BLaER1 treated with 17β-estradiol and CSF1 and Interleukin-3, amounts not matched to agents 10 nM and 100 nM (cell line): Measurements from ENCODE around the gene AATK.

Experiments used
- H3K27ac ChIP-seq, 11 experiments: shearing (Covaris generic); formaldehyde crosslinking; 2 replicates each; pipeline ENCODE4 v1.8.1; 2022
- H3K27me3 ChIP-seq, 11 experiments: shearing (Covaris generic); formaldehyde crosslinking; 2 replicates each; pipeline ENCODE4 v1.8.1; 2022
- H3K36me3 ChIP-seq, 11 experiments: shearing (Covaris generic); formaldehyde crosslinking; 2 replicates each; pipeline ENCODE4 v1.8.1; 2022
- H3K4me1 ChIP-seq, 10 experiments: shearing (Covaris generic); formaldehyde crosslinking; 2 replicates each; pipeline ENCODE4 v1.8.1; 2022
- H3K4me2 ChIP-seq, 11 experiments: shearing (Covaris generic); formaldehyde crosslinking; 2 replicates each; pipeline ENCODE4 v1.8.1; 2022
- H3K4me3 ChIP-seq, 10 experiments: shearing (Covaris generic); formaldehyde crosslinking; 2 replicates each; pipeline ENCODE4 v1.8.1; 2022
- H3K9ac ChIP-seq, 11 experiments: shearing (Covaris generic); formaldehyde crosslinking; 2 replicates each; pipeline ENCODE4 v1.8.1; 2022
- H3K9me3 ChIP-seq, 11 experiments: shearing (Covaris generic); formaldehyde crosslinking; replicated peaks in 1 of 11; 2 replicates each; pipeline ENCODE4 v1.8.1; 2022
- H4K20me1 ChIP-seq, 11 experiments: shearing (Covaris generic); formaldehyde crosslinking; 2 replicates each; pipeline ENCODE4 v1.8.1; 2022
- Cebpa-rat ChIP-seq, 11 experiments: shearing (Covaris generic); IDR thresholded peaks; 2 replicates each; pipeline ENCODE4 v1.8.1; 2022

AATK gene

GRCh38 chr17:81116704-81117103 lies 49.3 kb downstream of the AATK start:
- H3K27ac ChIP-seq = no peak overlapping the region
- no peaks in the 10 kb centered on the region for H3K9me3 ChIP-seq
- H4K20me1 ChIP-seq = peaks cover 0 to 92% (median 16%) of the 10 kb centered on the region in 11 experiments; a peak in 14 of 22 replicates
- H3K4me3 ChIP-seq = no peak overlapping the region
- peak overlapping the region in 2 of 11 experiments; percentile 30 to 38; a peak in 1 of 22 replicates for H3K9ac ChIP-seq
- H3K27me3 ChIP-seq = peaks cover 46 to 73% (median 66%) of the 10 kb centered on the region in 11 experiments
- peak overlapping the region in 9 of 11 experiments; percentile 13 to 89 (median 82); a peak in 18 of 22 replicates for H3K4me2 ChIP-seq
- H3K36me3 ChIP-seq = no peaks in the 10 kb centered on the region; a peak in 2 of 22 replicates
- no peak for TF ChIP-seq Cebpa-rat (IDR thresholded peaks at IDR 0.05)
- peaks cover 0 to 55% (median 41%) of the 10 kb centered on the region in 10 experiments; a peak in 15 of 20 replicates for H3K4me1 ChIP-seq

GRCh38 chr17:81115749-81116464 lies 50.1 kb downstream of the AATK start:
- H3K9ac ChIP-seq = peak overlapping the region in 3 of 11 experiments; percentile 38 to 50 (median 43); a peak in 4 of 22 replicates

GRCh38 chr17:81115219-81115618 lies 50.8 kb downstream of the AATK start:
- peaks cover 0 to 70% (median 50%) of the 10 kb centered on the region in 10 experiments; a peak in 16 of 20 replicates for H3K4me1 ChIP-seq
- H3K4me3 ChIP-seq = no peak overlapping the region
- H3K4me2 ChIP-seq = peak overlapping the region in 8 of 11 experiments; percentile 61 to 89 (median 82); a peak in 16 of 22 replicates
- H3K36me3 ChIP-seq = no peaks in the 10 kb centered on the region; a peak in 1 of 22 replicates
- peaks cover 61 to 88% (median 81%) of the 10 kb centered on the region in 11 experiments for H3K27me3 ChIP-seq
- peaks cover 0 to 92% (median 21%) of the 10 kb centered on the region in 11 experiments; a peak in 15 of 22 replicates for H4K20me1 ChIP-seq
- peak overlapping the region in 3 of 11 experiments; percentile 27 to 50 (median 43); a peak in 2 of 22 replicates for H3K9ac ChIP-seq
- no peak overlapping the region for H3K27ac ChIP-seq
- no peaks in the 10 kb centered on the region for H3K9me3 ChIP-seq
- TF ChIP-seq Cebpa-rat (IDR thresholded peaks at IDR 0.05) = no peak

More at GRCh38 chr17:81115749-81116464, 50.1 kb downstream of the AATK start:
- H3K27me3 ChIP-seq = peaks cover 54 to 81% (median 74%) of the 10 kb centered on the region in 11 experiments
- no peak overlapping the region for H3K4me3 ChIP-seq
- no peaks in the 10 kb centered on the region; a peak in 1 of 22 replicates for H3K36me3 ChIP-seq
- H3K4me1 ChIP-seq = peaks cover 0 to 63% (median 44%) of the 10 kb centered on the region in 10 experiments; a peak in 15 of 20 replicates
- no peak overlapping the region for H3K27ac ChIP-seq
- TF ChIP-seq Cebpa-rat (IDR thresholded peaks at IDR 0.05) = no peak
- peak overlapping the region in 9 of 11 experiments; percentile 13 to 89 (median 82); a peak in 18 of 22 replicates for H3K4me2 ChIP-seq
- no peaks in the 10 kb centered on the region for H3K9me3 ChIP-seq
- H4K20me1 ChIP-seq = peaks cover 0 to 92% (median 21%) of the 10 kb centered on the region in 11 experiments; a peak in 15 of 22 replicates

- peaks cover 4 to 77% (median 56%) of the 10 kb centered on the region in 10 experiments; a peak in 18 of 20 replicates for H3K4me1 ChIP-seq
- peak overlapping the region in 1 of 11 experiments; percentile 24; a peak in 1 of 22 replicates for H3K9ac ChIP-seq
Observed at GRCh38 chr17:81114351-81115093, 51.5 kb downstream of the AATK start.

GRCh38 chr17:81113158-81113724 lies 52.8 kb downstream of the AATK start:
- Histone ChIP-seq H3K4me1 (peaks cover 6 to 77% (median 62%) of the 10 kb centered on the region in 10 experiments; a peak in 18 of 20 replicates), H4K20me1 (peaks cover 0 to 94% (median 38%) of the 10 kb centered on the region in 11 experiments; a peak in 17 of 22 replicates), H3K4me3 (no peak overlapping the region), H3K27ac (no peak overlapping the region), H3K9ac (no peak overlapping the region), H3K27me3 (peaks cover 74 to 94% (median 91%) of the 10 kb centered on the region in 11 experiments), H3K4me2 (no peak overlapping the region), H3K9me3 (no peaks in the 10 kb centered on the region), H3K36me3 (no peaks in the 10 kb centered on the region; a peak in 1 of 22 replicates)
- no peak for TF ChIP-seq Cebpa-rat (IDR thresholded peaks at IDR 0.05)

More at GRCh38 chr17:81114351-81115093, 51.5 kb downstream of the AATK start:
- no peak overlapping the region for H3K4me3 ChIP-seq
- no peaks in the 10 kb centered on the region for H3K9me3 ChIP-seq
- TF ChIP-seq Cebpa-rat (IDR thresholded peaks at IDR 0.05) = no peak
- no peaks in the 10 kb centered on the region; a peak in 1 of 22 replicates for H3K36me3 ChIP-seq
- no peak overlapping the region for H3K27ac ChIP-seq
- peaks cover 68 to 94% (median 88%) of the 10 kb centered on the region in 11 experiments for H3K27me3 ChIP-seq
- peak overlapping the region in 8 of 11 experiments; percentile 61 to 89 (median 82); a peak in 15 of 22 replicates for H3K4me2 ChIP-seq
- H4K20me1 ChIP-seq = peaks cover 0 to 93% (median 25%) of the 10 kb centered on the region in 11 experiments; a peak in 16 of 22 replicates

- no peak overlapping the region for H3K27ac ChIP-seq
- no peaks in the 10 kb centered on the region for H3K9me3 ChIP-seq
- H4K20me1 ChIP-seq = peaks cover 0 to 94% (median 45%) of the 10 kb centered on the region in 11 experiments; a peak in 17 of 22 replicates
- peaks cover 6 to 77% (median 64%) of the 10 kb centered on the region in 10 experiments; a peak in 18 of 20 replicates for H3K4me1 ChIP-seq
- no peak for TF ChIP-seq Cebpa-rat (IDR thresholded peaks at IDR 0.05)
- no peak overlapping the region for H3K4me3 ChIP-seq
- no peak overlapping the region for H3K4me2 ChIP-seq
- no peaks in the 10 kb centered on the region; a peak in 1 of 22 replicates for H3K36me3 ChIP-seq
- H3K27me3 ChIP-seq = peaks cover 76 to 94% (median 91%) of the 10 kb centered on the region in 11 experiments
- H3K9ac ChIP-seq = no peak overlapping the region
Observed at GRCh38 chr17:81112450-81112849, 53.6 kb downstream of the AATK start.

- Histone ChIP-seq H3K4me2 (peak overlapping the region in 3 of 11 experiments; percentile 80 to 89 (median 81); a peak in 4 of 22 replicates), H3K27me3 (peaks cover 68 to 93% (median 85%) of the 10 kb centered on the region in 11 experiments), H3K4me3 (no peak overlapping the region), H4K20me1 (peaks cover 0 to 89% (median 46%) of the 10 kb centered on the region in 11 experiments; a peak in 16 of 22 replicates), H3K27ac (no peak overlapping the region), H3K4me1 (peaks cover 6 to 72% (median 60%) of the 10 kb centered on the region in 10 experiments; a peak in 18 of 20 replicates), H3K36me3 (no peaks in the 10 kb centered on the region), H3K9ac (no peak overlapping the region), H3K9me3 (no peaks in the 10 kb centered on the region)
- TF ChIP-seq Cebpa-rat (IDR thresholded peaks at IDR 0.05) = no peak
Observed at GRCh38 chr17:81111066-81111465, 55.0 kb downstream of the AATK start.

GRCh38 chr17:81110488-81111040 lies 55.5 kb downstream of the AATK start:
- TF ChIP-seq Cebpa-rat (IDR thresholded peaks at IDR 0.05) = no peak

More at GRCh38 chr17:81110488-81111040, 55.5 kb downstream of the AATK start:
- peaks cover 0 to 86% (median 44%) of the 10 kb centered on the region in 11 experiments; a peak in 16 of 22 replicates for H4K20me1 ChIP-seq
- no peak overlapping the region for H3K27ac ChIP-seq
- H3K4me3 ChIP-seq = no peak overlapping the region
- H3K4me1 ChIP-seq = peaks cover 6 to 72% (median 55%) of the 10 kb centered on the region in 10 experiments; a peak in 18 of 20 replicates
- H3K9ac ChIP-seq = no peak overlapping the region
- no peaks in the 10 kb centered on the region for H3K36me3 ChIP-seq
- H3K27me3 ChIP-seq = peaks cover 63 to 93% (median 85%) of the 10 kb centered on the region in 11 experiments
- no peaks in the 10 kb centered on the region for H3K9me3 ChIP-seq
- H3K4me2 ChIP-seq = peak overlapping the region in 8 of 11 experiments; percentile 13 to 89 (median 74); a peak in 13 of 22 replicates
